Panc1 (cell line): ENCODE data around the gene HSF2BP. TPM values are rescaled to one million over a fixed set of nuclear protein-coding genes. Genes with fewer than 3 reads are reported as not detected.
"Not testable (repeated sequence)": the region's sequence is repeated elsewhere in the genome, so short reads cannot be mapped to it uniquely, and the experiment has no call there.

Experiments used
- ATAC-seq: fragments of 200-7000 bp; cut with Tn5 transposase; 2 replicates; pipeline ENCODE4 v1.9.1; 2020; ENCODE audit warnings: mild to moderate bottlenecking, moderate library complexity
- BruUV-seq: library from RNA; stranded (reverse); fragments of 400-500 nt; replicated peaks from 2 replicates; lab custom pipeline; 2021; lab: Mats Ljungman, UMichigan
- CTCF ChIA-PET: fragments of 300-600 bp; sonication (Branson Sonifier 250); formaldehyde crosslinking; loops from one replicate; lab custom pipeline; 2022; ENCODE audit warnings: antibody characterized with exemption; lab: Charles Lee
- POLR2A ChIA-PET: fragments of 300-600 bp; sonication (Branson Sonifier 250); formaldehyde crosslinking; loops from one replicate; lab custom pipeline; 2022; ENCODE audit warnings: antibody characterized with exemption; lab: Charles Lee
- DNase-seq: peaks from one replicate; pipeline ENCODE4 v3.0.0-alpha.2; 2010; ENCODE audit warnings: low read depth, low spot score
- H3K27ac ChIP-seq: 2 replicates; pipeline ENCODE4 v1.5.1; 2011; ENCODE audit warnings: mild to moderate bottlenecking, low read length, inconsistent platforms
- H3K27me3 ChIP-seq: fragments of 200-500 bp; sonication (Bioruptor generic); 2 replicates; pipeline ENCODE4 v1.6.0; 2014; ENCODE audit warnings: low read length, inconsistent platforms; ENCODE audit not compliant: control insufficient read depth, insufficient read depth
- H3K36me3 ChIP-seq: fragments of 200-500 bp; sonication (Bioruptor generic); 2 replicates; pipeline ENCODE4 v1.5.1; 2014; ENCODE audit warnings: inconsistent platforms, mild to moderate bottlenecking, low read length, moderate library complexity; ENCODE audit not compliant: control insufficient read depth, insufficient read depth
- H3K4me1 ChIP-seq: 2 replicates; pipeline ENCODE4 v1.5.1; 2011; ENCODE audit warnings: inconsistent platforms, mild to moderate bottlenecking, low read length, moderate library complexity; ENCODE audit not compliant: control insufficient read depth, insufficient read depth
- H3K4me3 ChIP-seq, 2 experiments: 2 replicates each; pipeline ENCODE4 v1.5.1; 2011 to 2012; ENCODE audit warnings: low read depth in 2 of 2, low read length in 2 of 2, mild to moderate bottlenecking in 2 of 2, inconsistent platforms in 1 of 2, moderate library complexity in 1 of 2
- H3K9me3 ChIP-seq: fragments of 200-500 bp; sonication (Bioruptor generic); 2 replicates; pipeline ENCODE4 v1.5.1; 2014; ENCODE audit warnings: low read depth, mild to moderate bottlenecking, inconsistent platforms, low read length, moderate library complexity; ENCODE audit not compliant: control insufficient read depth, insufficient read depth
- CTCF ChIP-seq: fragments of 450-650 bp; IDR thresholded peaks from 2 replicates; pipeline ENCODE4 v1.5.1; 2017; ENCODE audit warnings: mild to moderate bottlenecking
- POLR2AphosphoS5 ChIP-seq: IDR thresholded peaks from 2 replicates; pipeline ENCODE4 v1.6.1; 2012; ENCODE audit warnings: mild to moderate bottlenecking, low read depth, low read length, moderate library complexity
- REST ChIP-seq, 2 experiments: IDR thresholded peaks; 2 replicates each; pipeline ENCODE4 v1.6.1; 2011 to 2012; ENCODE audit warnings: low read depth in 2 of 2, control low read depth in 1 of 2, low read length in 1 of 2, mild to moderate bottlenecking in 1 of 2, moderate library complexity in 1 of 2; ENCODE audit not compliant: insufficient read depth in 1 of 2
- SIN3A ChIP-seq: IDR thresholded peaks from 2 replicates; pipeline ENCODE4 v1.6.1; 2012; ENCODE audit warnings: low read depth, mild to moderate bottlenecking, low read length, moderate library complexity, borderline replicate concordance; ENCODE audit not compliant: insufficient read depth
- TCF7L2 ChIP-seq: IDR thresholded peaks from 2 replicates; pipeline ENCODE4 v1.6.1; 2011; ENCODE audit warnings: mild to moderate bottlenecking, low read depth, low read length, inconsistent platforms
- in situ Hi-C: cut with HindIII; loops from 2 replicates; pipeline ENCODE4 v1.10.0; 2016; ENCODE audit warnings: low sequenced_read_pairs, low pct_unique_long_range_greater_than_20kb
- intact Hi-C: fragments of 100-400 bp; cut with micrococcal nuclease; formaldehyde crosslinking; loops from one replicate; pipeline ENCODE4 v1.10.0; 2022; ENCODE audit not compliant: unreplicated experiment
- total RNA-seq: library from RNA; stranded (reverse); gene quantifications from one replicate; pipeline ENCODE4 v1.2.1, GENCODE V29; 2021; ENCODE audit not compliant: unreplicated experiment

Gene HSF2BP
- total RNA-seq, 1 experiment from 2014 or later = 4.2 TPM

GRCh38 chr21:43597052-43597451 lies 62.2 kb downstream of the HSF2BP start:
- DNase-seq = no peak
- no TSS peak for BruUV-seq
- peak; percentile 77 for ATAC-seq

GRCh38 chr21:43596616-43597015 lies 62.7 kb downstream of the HSF2BP start:
- intact Hi-C loops (no loop called here), in situ Hi-C loops (no loop called here)
- TF ChIP-seq CTCF = no peak
- no peak for TF ChIP-seq TCF7L2
- TF ChIP-seq POLR2AphosphoS5 = no peak
- TF ChIP-seq SIN3A = no peak
- no peak for TF ChIP-seq REST (IDR thresholded peaks at IDR 0.05; ENCODE audit: insufficient read depth in 1 of 2, low read depth in 2 of 2, low read length in 1 of 2)
- no peak overlapping the region for H3K4me3 ChIP-seq
- no peaks in the 10 kb centered on the region for H3K36me3 ChIP-seq
- H3K4me1 ChIP-seq = peaks cover 44% of the 10 kb centered on the region
- POLR2A ChIA-PET = no interaction called here
- BruUV-seq = no TSS peak
- no peaks in the 10 kb centered on the region for H3K27me3 ChIP-seq
- CTCF ChIA-PET = no interaction called here
- no peaks in the 10 kb centered on the region for H3K9me3 ChIP-seq
- no peak for ATAC-seq
- peak overlapping the region; percentile 80; the same call in 1 of the 2 replicates for H3K27ac ChIP-seq
- DNase-seq = no peak

More at GRCh38 chr21:43597052-43597451, 62.2 kb downstream of the HSF2BP start:
- POLR2A ChIA-PET = no interaction called here
- no peak for TF ChIP-seq SIN3A
- TF ChIP-seq CTCF = no peak
- no peak for TF ChIP-seq REST (IDR thresholded peaks at IDR 0.05; ENCODE audit: insufficient read depth in 1 of 2, low read depth in 2 of 2, low read length in 1 of 2)
- no peak for TF ChIP-seq TCF7L2
- no peak for TF ChIP-seq POLR2AphosphoS5
- Histone ChIP-seq H3K4me3 (no peak overlapping the region), H3K27ac (peak overlapping the region; percentile 80), H3K36me3 (no peaks in the 10 kb centered on the region), H3K27me3 (no peaks in the 10 kb centered on the region), H3K4me1 (peaks cover 47% of the 10 kb centered on the region), H3K9me3 (no peaks in the 10 kb centered on the region)
- CTCF ChIA-PET = no interaction called here
- intact Hi-C loops (no loop called here), in situ Hi-C loops (no loop called here)

- CTCF ChIA-PET, DNase-seq, ATAC-seq, BruUV-seq, intact Hi-C loops, H3K27me3 ChIP-seq, H3K27ac ChIP-seq, in situ Hi-C loops, H3K4me3 ChIP-seq, H3K36me3 ChIP-seq, POLR2A ChIA-PET, H3K9me3 ChIP-seq: not testable (repeated sequence)
- H3K4me1 ChIP-seq = peaks cover 38% of the 10 kb centered on the region
Measured at GRCh38 chr21:43595769-43596168, 63.5 kb downstream of the HSF2BP start.
